SU-DHL-6 (cell line): ENCODE results near the gene KNOP1.

Experiments used
- H2AFZ ChIP-seq: fragments of 200-600 bp; sonication (generic); 2 replicates; pipeline ENCODE4 v1.6.1; 2014; ENCODE audit warnings: low read depth, mild to moderate bottlenecking, moderate library complexity, mixed read lengths, antibody characterized with exemption, low read length; ENCODE audit not compliant: severe bottlenecking
- H3F3A ChIP-seq: fragments of 200-600 bp; shearing (Covaris generic); 2 replicates; pipeline ENCODE4 v1.6.0; 2016; ENCODE audit warnings: antibody characterized with exemption, mild to moderate bottlenecking; ENCODE audit not compliant: insufficient read depth
- H3K27ac ChIP-seq: fragments of 200-600 bp; sonication (generic); 2 replicates; pipeline ENCODE4 v1.5.1; 2016; ENCODE audit warnings: low read depth, mild to moderate bottlenecking, low read length, moderate library complexity, mixed read lengths
- H3K27me3 ChIP-seq: fragments of 200-600 bp; sonication (generic), shearing (Covaris generic); 2 replicates; pipeline ENCODE4 v1.6.0; 2014; ENCODE audit warnings: mild to moderate bottlenecking, low read length
- H3K36me3 ChIP-seq: fragments of 200-600 bp; sonication (generic); 2 replicates; pipeline ENCODE4 v1.6.1; 2014; ENCODE audit warnings: mild to moderate bottlenecking, low read length, mixed read lengths
- H3K4me2 ChIP-seq: fragments of 300-600, 200-600 bp; shearing (Covaris generic), sonication (generic); 2 replicates; pipeline ENCODE4 v1.6.0; 2014; ENCODE audit warnings: low read length, low read depth, mild to moderate bottlenecking; ENCODE audit not compliant: poor library complexity, severe bottlenecking
- H3K4me3 ChIP-seq: fragments of 200-600 bp; sonication (generic); 2 replicates; pipeline ENCODE4 v1.5.1; 2014; ENCODE audit warnings: antibody characterized with exemption, low read length, mild to moderate bottlenecking, mixed read lengths; ENCODE audit not compliant: insufficient read depth, poor library complexity, severe bottlenecking
- H3K79me2 ChIP-seq: fragments of 200-600 bp; sonication (generic); 2 replicates; pipeline ENCODE4 v1.6.1; 2014; ENCODE audit warnings: mild to moderate bottlenecking, low read length, moderate library complexity; ENCODE audit not compliant: insufficient read depth
- H3K9ac ChIP-seq: fragments of 200-600 bp; sonication (generic); 2 replicates; pipeline ENCODE4 v1.7.0; 2014; ENCODE audit warnings: mild to moderate bottlenecking, low read length
- H3K9me2 ChIP-seq: fragments of 200-600 bp; sonication (generic); replicated peaks from 2 replicates; pipeline ENCODE4 v1.6.1; 2014; ENCODE audit warnings: low read length; ENCODE audit not compliant: insufficient read depth
- H3K9me3 ChIP-seq: fragments of 200-600 bp; sonication (generic); 2 replicates; pipeline ENCODE4 v1.6.1; 2014; ENCODE audit warnings: low read length, mixed read lengths; ENCODE audit not compliant: insufficient read depth
- H4K20me1 ChIP-seq: fragments of 200-600 bp; sonication (generic); 2 replicates; pipeline ENCODE4 v1.6.1; 2014; ENCODE audit warnings: low read depth, mild to moderate bottlenecking, antibody characterized with exemption, low read length, moderate library complexity, mixed read lengths
- EZH2phosphoT487 ChIP-seq: fragments of 200-600 bp; sonication (generic), shearing (Covaris generic); conservative IDR thresholded peaks from 2 replicates; pipeline ENCODE4 v1.6.1; 2018; ENCODE audit warnings: mild to moderate bottlenecking, antibody characterized with exemption, low read length, moderate library complexity, mixed read lengths
- TF ChIP-seq, protein P1 (sequence below): fragments of 200-600 bp; sonication (generic); IDR thresholded peaks from one replicate; pipeline ENCODE4 v1.5.1; 2017; ENCODE audit warnings: antibody characterized with exemption, mild to moderate bottlenecking, low read length, moderate library complexity; ENCODE audit not compliant: insufficient read depth, poor library complexity, severe bottlenecking

KNOP1 gene

DNA sequence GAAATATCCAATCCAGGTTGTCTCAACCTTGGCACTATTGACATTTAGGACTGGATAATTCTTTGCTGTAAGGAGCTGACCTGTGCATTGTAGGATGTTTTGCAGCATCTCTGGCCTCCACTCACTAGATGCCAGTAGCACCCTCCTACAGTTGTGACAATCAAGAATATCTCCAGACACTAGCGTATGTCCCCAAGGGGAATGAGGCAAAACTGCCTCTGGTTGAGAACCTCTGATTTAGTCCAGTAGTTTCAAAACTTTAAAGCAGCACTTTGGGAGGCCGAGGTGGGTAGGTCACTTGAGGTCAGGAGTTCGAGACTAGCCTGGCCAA is 48.5 kb upstream of the KNOP1 start:
- no peak overlapping the region for H3K9ac ChIP-seq
- H3K79me2 ChIP-seq, result no peaks in the 10 kb centered on the region
- no peaks in the 10 kb centered on the region for H3F3A ChIP-seq
- no peak overlapping the region for H3K4me3 ChIP-seq
- no peaks in the 10 kb centered on the region for H3K36me3 ChIP-seq
- no peaks in the 10 kb centered on the region for H4K20me1 ChIP-seq
- no peak overlapping the region for H3K4me2 ChIP-seq
- H2AFZ ChIP-seq, result no peak overlapping the region
- no peak overlapping the region for H3K27ac ChIP-seq
- no peaks in the 10 kb centered on the region for H3K27me3 ChIP-seq
- no peaks in the 10 kb centered on the region for H3K9me2 ChIP-seq
- TF ChIP-seq, protein P1, sequence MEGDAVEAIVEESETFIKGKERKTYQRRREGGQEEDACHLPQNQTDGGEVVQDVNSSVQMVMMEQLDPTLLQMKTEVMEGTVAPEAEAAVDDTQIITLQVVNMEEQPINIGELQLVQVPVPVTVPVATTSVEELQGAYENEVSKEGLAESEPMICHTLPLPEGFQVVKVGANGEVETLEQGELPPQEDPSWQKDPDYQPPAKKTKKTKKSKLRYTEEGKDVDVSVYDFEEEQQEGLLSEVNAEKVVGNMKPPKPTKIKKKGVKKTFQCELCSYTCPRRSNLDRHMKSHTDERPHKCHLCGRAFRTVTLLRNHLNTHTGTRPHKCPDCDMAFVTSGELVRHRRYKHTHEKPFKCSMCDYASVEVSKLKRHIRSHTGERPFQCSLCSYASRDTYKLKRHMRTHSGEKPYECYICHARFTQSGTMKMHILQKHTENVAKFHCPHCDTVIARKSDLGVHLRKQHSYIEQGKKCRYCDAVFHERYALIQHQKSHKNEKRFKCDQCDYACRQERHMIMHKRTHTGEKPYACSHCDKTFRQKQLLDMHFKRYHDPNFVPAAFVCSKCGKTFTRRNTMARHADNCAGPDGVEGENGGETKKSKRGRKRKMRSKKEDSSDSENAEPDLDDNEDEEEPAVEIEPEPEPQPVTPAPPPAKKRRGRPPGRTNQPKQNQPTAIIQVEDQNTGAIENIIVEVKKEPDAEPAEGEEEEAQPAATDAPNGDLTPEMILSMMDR, result no peak
- no peak for TF ChIP-seq EZH2phosphoT487
- no peaks in the 10 kb centered on the region for H3K9me3 ChIP-seq

DNA sequence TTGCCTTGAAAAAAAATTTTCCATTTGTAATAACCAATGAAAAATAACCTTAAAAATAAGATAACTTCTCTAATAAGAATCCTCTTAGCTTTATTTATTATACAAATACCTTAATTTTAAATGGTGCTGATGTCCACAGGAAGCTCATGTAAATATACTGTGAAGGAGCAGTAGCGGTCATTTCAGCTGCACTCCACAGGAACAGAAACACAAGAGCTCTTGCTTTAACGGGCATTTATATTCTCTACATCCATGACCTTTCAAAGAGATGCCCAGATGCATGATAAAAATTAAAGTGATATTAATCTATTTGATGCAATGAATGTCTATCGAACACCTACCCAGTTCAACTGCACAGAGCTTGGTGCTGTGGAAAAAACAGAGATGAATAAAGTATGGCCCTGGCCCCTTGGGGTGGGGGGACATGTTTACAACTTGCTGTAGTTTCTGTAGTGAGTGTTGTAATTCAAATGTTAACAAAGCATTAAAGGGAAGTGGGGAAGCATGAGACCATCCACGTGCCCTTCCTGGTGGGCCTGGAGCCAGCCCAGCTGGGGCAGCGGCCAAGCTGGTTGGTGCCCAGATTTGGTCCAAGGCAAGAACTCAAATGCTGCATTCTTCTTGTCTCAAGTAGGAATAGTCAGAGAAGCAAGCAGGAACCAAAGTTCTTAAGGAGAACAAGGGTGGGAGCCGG is 48.0 kb upstream of the KNOP1 start:
- no peaks in the 10 kb centered on the region for H3K79me2 ChIP-seq
- no peaks in the 10 kb centered on the region for H3K27me3 ChIP-seq
- H3F3A ChIP-seq, result no peaks in the 10 kb centered on the region
- no peak overlapping the region for H3K4me3 ChIP-seq
- H3K36me3 ChIP-seq, result no peaks in the 10 kb centered on the region
- no peak overlapping the region for H3K9ac ChIP-seq
- no peak overlapping the region for H2AFZ ChIP-seq
- no peaks in the 10 kb centered on the region for H4K20me1 ChIP-seq
- TF ChIP-seq, protein P1, result no peak
- TF ChIP-seq EZH2phosphoT487, result no peak
- H3K9me2 ChIP-seq, result no peaks in the 10 kb centered on the region
- no peak overlapping the region for H3K4me2 ChIP-seq
- H3K9me3 ChIP-seq, result no peaks in the 10 kb centered on the region
- H3K27ac ChIP-seq, result no peak overlapping the region

DNA sequence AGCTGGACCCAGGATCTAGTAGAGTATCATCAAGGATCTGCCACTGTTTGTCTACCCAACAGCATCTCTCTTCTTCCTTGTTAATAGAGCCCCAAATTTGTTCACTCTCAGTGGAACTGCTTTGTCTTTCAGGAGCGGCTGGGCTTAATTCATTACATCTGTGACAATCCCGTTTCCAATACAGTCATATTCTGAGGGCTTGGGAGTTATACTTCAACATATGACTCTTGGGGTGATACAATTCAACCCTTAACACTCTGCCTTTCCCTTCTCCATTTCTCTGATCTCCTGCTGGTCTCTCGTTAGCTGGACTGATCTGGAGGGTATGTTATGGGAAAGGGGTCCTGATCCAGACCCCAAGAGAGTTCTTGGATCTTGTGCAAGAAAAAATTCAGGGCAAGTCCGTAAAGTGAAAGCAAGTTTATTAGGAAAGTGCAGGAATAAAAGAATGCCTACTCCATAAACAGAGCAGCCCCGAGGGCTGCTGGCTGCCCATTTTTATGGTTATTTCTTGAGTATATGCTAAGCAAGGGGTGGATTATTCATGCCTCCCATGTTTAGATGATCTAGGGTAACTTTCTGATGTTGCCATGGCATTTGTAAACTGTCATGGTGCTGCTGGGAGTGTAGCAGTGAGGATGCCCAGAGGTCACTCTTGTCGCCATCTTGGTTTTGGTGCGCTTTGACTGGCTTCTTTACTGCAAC is 42.5 kb upstream of the KNOP1 start:
- H2AFZ ChIP-seq, result no peak overlapping the region
- no peaks in the 10 kb centered on the region for H3K36me3 ChIP-seq
- TF ChIP-seq, protein P1, result no peak
- TF ChIP-seq EZH2phosphoT487, result no peak
- no peaks in the 10 kb centered on the region for H4K20me1 ChIP-seq
- H3K79me2 ChIP-seq, result no peaks in the 10 kb centered on the region
- H3K27me3 ChIP-seq, result no peaks in the 10 kb centered on the region
- H3K9me3 ChIP-seq, result no peaks in the 10 kb centered on the region
- H3K9ac ChIP-seq, result no peak overlapping the region
- no peak overlapping the region for H3K4me3 ChIP-seq
- H3K9me2 ChIP-seq, result no peaks in the 10 kb centered on the region
- H3F3A ChIP-seq, result no peaks in the 10 kb centered on the region
- H3K4me2 ChIP-seq, result no peak overlapping the region
- H3K27ac ChIP-seq, result no peak overlapping the region
